Stimulated activated naive CD8-positive, alpha-beta T cell treated with anti-CD3 and anti-CD28 coated beads, Interleukin-15, amount 100 ng/mL, for 72 hours (primary cell): ENCODE data around the gene ZNF311.

Experiments
- ATAC-seq: fragments of 150-1000 bp; cut with Tn5 transposase; 2 replicates; pipeline ENCODE4 v1.10.0; 2021; ENCODE audit warnings: mild to moderate bottlenecking, moderate library complexity
- DNase-seq, 2 donors: peaks; one replicate each; pipeline ENCODE4 v3.0.0; 2021 to 2022
- H3K27ac Mint-ChIP-seq, 2 donors: one replicate each; pipeline ENCODE4 v1.8.0; 2022; ENCODE audit warnings: mild to moderate bottlenecking in 2 of 2, mixed read lengths in 2 of 2, moderate library complexity in 2 of 2
- H3K27me3 Mint-ChIP-seq: one replicate; pipeline ENCODE4 v1.8.0; 2022; ENCODE audit warnings: mixed read lengths
- H3K4me1 Mint-ChIP-seq: one replicate; pipeline ENCODE4 v1.8.0; 2022; ENCODE audit warnings: mild to moderate bottlenecking, mixed read lengths
- H3K4me3 Mint-ChIP-seq, 2 donors: one replicate each; pipeline ENCODE4 v1.8.0; 2022; ENCODE audit warnings: mild to moderate bottlenecking in 2 of 2, mixed read lengths in 2 of 2, moderate library complexity in 1 of 2
- H3K9me3 Mint-ChIP-seq, 2 donors: one replicate each; pipeline ENCODE4 v1.8.0; 2022; ENCODE audit warnings: mixed read lengths in 2 of 2

Gene ZNF311

GRCh38 chr6:28948782-28949486, 56.2 kb downstream of the ZNF311 start:
- Mint-ChIP-seq H3K27ac (no peak overlapping the region), H3K4me1 (peaks cover 25% of the 10 kb centered on the region), H3K9me3 (no peaks in the 10 kb centered on the region), H3K4me3 (no peak overlapping the region), H3K27me3 (no peaks in the 10 kb centered on the region)
- ATAC-seq (no peak), DNase-seq (no peak)

- Mint-ChIP-seq H3K4me1 (peaks cover 27% of the 10 kb centered on the region), H3K4me3 (no peak overlapping the region), H3K9me3 (no peaks in the 10 kb centered on the region), H3K27me3 (no peaks in the 10 kb centered on the region), H3K27ac (no peak overlapping the region)
- DNase-seq (no peak), ATAC-seq (no peak)
Measured at GRCh38 chr6:28947831-28948270, 57.3 kb downstream of the ZNF311 start.

GRCh38 chr6:28947067-28947765, 57.9 kb downstream of the ZNF311 start:
- no peak for ATAC-seq
- Mint-ChIP-seq H3K4me3 (no peak overlapping the region), H3K9me3 (no peaks in the 10 kb centered on the region), H3K27ac (no peak overlapping the region), H3K4me1 (peaks cover 31% of the 10 kb centered on the region), H3K27me3 (no peaks in the 10 kb centered on the region)
- DNase-seq, result no peak

DNA sequence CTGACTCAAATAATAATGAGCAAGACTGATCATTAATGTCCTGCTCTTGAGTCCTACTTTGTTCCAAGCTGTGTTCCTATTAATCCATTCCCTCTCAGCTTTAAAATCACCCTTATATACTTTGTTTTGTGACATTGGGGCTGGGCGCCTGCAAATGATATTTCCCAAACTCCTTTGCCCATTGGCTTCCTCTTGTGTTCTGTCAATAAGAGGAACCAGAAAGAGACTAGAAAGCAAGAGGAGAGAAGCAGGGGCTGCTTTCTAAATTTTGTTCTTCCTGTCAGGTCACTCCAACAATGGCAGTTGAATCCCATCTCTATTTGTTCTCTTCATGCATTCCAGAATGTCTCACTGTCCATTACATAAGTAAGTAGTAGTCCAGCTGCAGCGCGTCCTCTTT, 59.8 kb downstream of the ZNF311 start:
- no peak overlapping the region for H3K27ac Mint-ChIP-seq
- H3K4me1 Mint-ChIP-seq, result peaks cover 42% of the 10 kb centered on the region
- no peak for DNase-seq
- H3K27me3 Mint-ChIP-seq, result no peaks in the 10 kb centered on the region
- H3K9me3 Mint-ChIP-seq, result no peaks in the 10 kb centered on the region
- no peak for ATAC-seq
- H3K4me3 Mint-ChIP-seq, result no peak overlapping the region
